HepG2 (cell line): ENCODE measurements around the gene EHD1.

Experiments used
- FOXK2 ChIP-seq: fragments of 450-650 bp; IDR thresholded peaks from 2 replicates; pipeline ENCODE4 v1.6.1; 2016
- TP53 ChIP-seq: sonication (generic); formaldehyde crosslinking; conservative IDR thresholded peaks from 2 replicates; pipeline ENCODE4 v1.4.0; 2020; ENCODE audit warnings: missing genetic modification reagents
- YY1 ChIP-seq: IDR thresholded peaks from 2 replicates; pipeline ENCODE4 v1.6.1; 2011; ENCODE audit warnings: low read length, low read depth, moderate library complexity, mild to moderate bottlenecking; ENCODE audit not compliant: insufficient read depth, insufficient replicate concordance
- ZC3H4 ChIP-seq: sonication (generic); formaldehyde crosslinking; IDR thresholded peaks from 2 replicates; pipeline ENCODE4 v1.4.0; 2020; ENCODE audit warnings: missing genetic modification reagents, borderline replicate concordance
- ZNF772 ChIP-seq: sonication (generic); formaldehyde crosslinking; IDR thresholded peaks from 2 replicates; pipeline ENCODE4 v1.5.0; 2020; ENCODE audit warnings: mild to moderate bottlenecking, missing genetic modification reagents

DNA sequence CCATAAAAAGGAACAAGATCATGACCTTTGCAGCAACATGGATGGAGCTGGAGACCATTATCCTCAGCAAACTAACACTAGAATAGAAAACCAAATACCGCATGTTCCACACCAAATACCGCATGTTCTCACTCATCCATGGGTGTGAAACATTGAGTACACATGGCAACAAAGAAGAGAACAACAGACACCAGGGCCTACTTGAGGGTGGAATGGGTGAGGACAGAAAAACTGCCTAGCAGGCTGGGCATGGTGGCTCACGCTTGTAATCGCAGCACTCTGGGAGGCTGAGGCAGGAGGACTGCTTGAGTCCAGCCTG lies 12.3 kb downstream of the EHD1 start:
- TF ChIP-seq YY1 = no peak
- TF ChIP-seq TP53 = no peak
- TF ChIP-seq ZC3H4 (CRISPR knock-in tag) = no peak
- TF ChIP-seq ZNF772 = no peak
- no peak for TF ChIP-seq FOXK2
